ENCODE results near the gene TLE5.

Gene TLE5

GRCh38 chr19:3062165-3063105 is at the start of gene TLE5:
TSS of gene TLE5 (minus strand) at chr19:3062495. CDS start at chr19:3062200, 295 bp downstream.
- DNase-seq: peak; percentile 34

DNA sequence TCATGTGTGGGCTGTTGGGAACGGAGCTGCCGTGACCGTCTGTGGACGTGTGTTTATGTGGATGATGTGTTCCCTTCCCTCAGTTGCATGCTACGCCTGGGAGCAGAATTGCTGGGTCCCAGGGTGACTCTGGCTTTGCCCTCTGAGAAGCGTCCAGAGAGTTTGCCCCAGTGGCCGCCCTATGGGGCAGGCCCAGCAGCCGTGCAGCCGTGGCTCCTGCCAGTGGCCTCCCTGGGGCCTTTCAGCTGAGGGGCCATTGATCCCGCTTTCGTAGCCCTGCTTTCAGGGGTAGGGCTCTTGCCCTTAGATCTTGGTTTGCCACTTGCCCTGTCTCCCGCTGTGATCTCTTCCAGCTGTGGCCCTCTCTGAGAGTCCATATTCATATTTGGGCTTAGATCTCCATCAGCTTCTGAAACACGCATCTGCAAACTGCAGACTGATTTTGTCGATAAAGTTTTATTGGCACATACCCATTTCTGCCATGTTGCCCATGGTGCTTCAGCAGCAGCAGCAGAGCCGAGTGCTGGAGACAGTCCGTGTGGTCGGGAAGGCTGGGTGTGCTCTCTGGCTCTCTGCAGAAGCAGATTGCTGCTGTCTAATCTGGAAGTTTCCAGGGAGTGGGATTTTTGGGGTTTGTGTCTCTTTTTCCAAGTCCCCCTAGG is 49.4 kb upstream of the TLE5 start:
- DNase-seq: no peak

- DNase-seq: no peak
Measured at GRCh38 chr19:3110126-3110825, 48.0 kb upstream of the TLE5 start.

GRCh38 chr19:3109491-3109890 is 47.2 kb upstream of the TLE5 start:
- no peak for DNase-seq

DNA sequence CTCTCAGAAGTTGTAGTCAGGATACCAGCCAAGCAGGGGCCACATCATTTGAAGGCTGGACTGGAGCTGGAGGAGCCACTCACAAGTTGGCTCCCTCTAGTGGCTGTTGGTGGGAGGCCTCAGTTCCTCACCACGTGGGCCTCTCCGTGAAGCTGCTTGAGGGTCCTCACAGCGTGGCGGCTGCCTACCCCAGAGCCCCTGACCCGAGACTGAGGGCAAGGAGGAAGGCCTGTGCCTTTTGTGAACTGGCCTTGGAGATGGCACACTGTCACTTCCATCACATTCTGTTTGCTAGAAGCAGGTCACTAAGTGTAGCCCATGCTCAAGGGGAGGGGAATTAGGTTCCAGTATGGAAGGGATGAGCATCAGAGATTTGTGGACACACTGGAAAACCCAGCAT is 46.5 kb upstream of the TLE5 start:
- peak; percentile 27 for DNase-seq

GRCh38 chr19:3107658-3108057 is 45.4 kb upstream of the TLE5 start:
- DNase-seq: no peak

DNA sequence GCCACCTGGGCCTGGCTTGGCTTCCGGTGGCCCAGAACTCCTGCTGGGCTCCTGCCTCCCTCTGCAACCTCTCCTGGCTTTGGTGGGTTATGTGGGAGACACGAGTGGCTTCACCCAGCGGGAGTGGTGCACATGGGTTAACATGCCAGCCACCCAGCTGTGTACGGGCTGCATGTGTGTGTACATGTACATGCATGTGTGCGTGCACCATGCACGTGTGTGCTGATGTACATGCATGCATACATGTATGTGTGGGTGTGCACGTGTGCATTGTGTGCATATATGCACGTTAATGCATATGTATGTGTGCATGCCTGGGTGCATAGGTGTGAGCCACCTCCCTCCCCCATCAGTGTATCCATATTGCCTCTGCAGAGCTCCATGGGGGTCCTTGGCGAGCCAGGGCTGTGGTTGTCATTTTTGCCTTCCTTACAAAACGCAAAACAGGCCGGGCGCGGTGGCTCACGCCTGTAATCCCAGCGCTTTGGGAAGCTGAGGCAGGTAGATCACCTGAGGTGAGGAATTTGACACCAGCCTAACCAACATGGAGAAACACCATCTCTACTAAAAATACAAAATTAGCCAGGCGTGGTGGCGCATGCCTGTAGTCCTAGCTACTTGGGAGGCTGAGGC is 44.3 kb upstream of the TLE5 start:
- no peak for DNase-seq

- DNase-seq: no peak
Measured at GRCh38 chr19:3105641-3106508, 43.6 kb upstream of the TLE5 start.

DNA sequence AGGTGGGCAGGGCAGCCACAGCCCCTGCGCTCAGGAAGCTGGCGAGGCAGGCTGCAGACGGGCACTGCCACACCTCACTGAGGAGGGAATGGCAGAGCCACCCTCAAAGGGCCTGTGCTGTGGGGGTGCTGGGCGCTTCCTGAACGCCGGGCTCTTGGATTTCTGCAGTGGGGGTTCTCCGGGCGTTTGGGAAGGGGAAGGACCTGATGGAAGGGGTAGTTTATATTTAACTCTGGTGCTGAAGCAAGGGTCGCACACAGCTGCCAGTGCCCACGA is 42.4 kb upstream of the TLE5 start:
- DNase-seq: no peak

GRCh38 chr19:3102239-3103140 is 40.2 kb upstream of the TLE5 start:
- no peak for DNase-seq

DNA sequence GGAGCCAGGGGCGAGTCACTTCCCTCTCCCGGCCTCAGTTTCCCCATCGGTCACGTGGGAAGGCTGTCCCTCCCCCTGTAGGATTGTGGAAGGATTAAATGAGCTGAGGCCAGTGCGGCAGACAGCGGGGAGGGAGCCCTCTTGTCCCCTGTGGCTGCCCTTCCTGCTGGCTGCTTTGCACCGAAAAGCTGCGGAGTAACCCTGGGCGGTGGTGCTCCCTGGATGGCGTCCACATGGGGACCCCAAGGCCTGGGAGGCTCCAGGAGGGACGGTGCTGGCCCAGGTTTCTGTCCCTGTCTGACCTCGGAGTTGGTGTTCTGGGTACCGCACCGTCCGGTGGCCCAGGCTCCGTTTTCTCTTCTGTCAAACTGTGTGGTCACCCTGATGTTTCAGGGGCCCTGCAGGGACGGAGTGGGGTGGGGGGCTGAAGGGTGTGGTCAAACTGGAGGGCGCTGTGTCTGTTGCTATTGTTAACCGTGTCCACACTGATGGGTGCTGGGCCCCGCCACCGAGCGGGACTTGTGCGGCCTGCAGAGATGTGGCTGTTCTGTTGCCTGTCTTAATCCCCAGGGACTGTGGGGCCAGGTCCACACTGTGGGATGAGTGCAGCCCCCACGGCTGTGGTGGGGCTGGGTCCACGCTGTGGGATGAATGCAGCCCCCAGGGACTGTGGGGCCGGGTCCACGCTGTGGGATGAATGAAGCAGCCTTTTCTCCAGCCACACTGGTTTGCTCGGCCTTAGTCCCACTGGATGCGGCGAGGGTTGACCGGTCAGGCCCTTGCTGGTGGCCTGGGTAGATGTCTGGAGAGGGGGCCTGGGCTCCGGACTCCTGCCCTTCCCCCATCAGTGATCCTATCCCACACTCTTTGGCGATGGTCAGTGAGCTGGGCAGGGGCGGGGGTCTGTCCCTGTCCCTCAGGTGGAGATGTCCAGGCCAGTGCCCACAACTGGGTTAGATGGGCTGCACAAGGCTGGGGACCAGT is 38.7 kb upstream of the TLE5 start:
- DNase-seq: no peak

DNA sequence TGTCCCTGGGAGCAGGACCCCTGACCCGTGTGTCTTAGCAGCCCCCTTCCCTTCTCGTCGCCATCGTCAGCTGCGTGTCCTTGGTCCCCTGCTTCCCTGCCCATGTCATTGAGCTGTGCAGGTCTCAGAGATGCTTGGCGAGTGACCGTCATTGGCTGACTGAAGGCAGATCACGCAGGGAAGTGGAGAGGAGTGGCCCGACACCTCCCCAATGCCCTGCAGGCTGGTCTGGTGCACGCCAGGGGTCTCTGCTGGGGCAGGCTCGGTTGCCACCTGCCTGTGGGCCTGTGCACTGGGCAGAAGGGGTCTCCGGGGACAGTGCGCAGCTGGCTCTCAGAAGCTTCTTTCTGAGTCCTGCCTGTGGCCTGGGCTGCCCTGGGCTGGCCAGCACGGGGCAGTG is 38.0 kb upstream of the TLE5 start:
- no peak for DNase-seq

- no peak for DNase-seq
Measured at GRCh38 chr19:3099347-3100145, 37.3 kb upstream of the TLE5 start.

DNA sequence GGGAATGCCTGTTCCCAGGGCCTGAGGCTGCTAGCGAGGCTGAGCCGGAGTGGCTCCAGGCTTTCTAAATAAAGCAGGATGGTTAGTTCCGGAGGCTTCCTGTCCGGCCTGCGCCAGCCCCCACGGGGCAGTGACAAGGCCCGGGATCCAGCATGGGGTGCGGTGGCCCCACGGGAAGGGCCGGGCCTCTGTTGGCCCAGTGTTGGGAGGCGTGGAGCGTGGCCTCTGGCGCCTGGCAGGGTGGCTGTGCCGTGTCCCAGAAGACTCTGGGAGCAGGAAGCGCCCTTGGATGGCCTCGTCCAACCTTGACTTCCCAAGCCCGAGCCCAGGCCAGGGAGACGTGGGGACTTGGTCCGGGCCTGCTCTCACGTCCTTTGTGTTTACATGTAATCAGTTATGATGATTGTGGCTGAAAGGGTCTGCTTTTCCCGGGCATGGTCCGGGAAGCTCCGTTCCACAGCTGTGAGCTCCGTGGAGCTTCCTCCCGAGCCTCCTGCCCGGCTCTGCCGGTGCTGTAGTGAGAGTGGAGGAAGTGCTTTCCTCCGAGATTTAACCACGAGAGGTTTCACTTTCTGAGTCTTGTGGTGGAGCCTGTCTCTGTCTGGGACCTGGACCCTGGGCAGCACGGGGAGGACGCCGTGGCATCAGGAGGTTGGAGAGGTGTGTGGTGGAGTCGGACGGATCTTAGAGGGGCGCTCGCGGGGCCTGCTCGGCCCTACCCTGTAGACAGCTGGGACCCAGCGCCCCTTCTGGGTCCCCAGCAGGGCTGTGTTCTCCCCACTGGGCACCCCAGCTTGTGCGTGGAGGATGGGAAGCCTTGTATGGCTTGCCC is 36.4 kb upstream of the TLE5 start:
- no peak for DNase-seq

- DNase-seq: no peak
Measured at GRCh38 chr19:3098141-3098514, 35.8 kb upstream of the TLE5 start.

DNA sequence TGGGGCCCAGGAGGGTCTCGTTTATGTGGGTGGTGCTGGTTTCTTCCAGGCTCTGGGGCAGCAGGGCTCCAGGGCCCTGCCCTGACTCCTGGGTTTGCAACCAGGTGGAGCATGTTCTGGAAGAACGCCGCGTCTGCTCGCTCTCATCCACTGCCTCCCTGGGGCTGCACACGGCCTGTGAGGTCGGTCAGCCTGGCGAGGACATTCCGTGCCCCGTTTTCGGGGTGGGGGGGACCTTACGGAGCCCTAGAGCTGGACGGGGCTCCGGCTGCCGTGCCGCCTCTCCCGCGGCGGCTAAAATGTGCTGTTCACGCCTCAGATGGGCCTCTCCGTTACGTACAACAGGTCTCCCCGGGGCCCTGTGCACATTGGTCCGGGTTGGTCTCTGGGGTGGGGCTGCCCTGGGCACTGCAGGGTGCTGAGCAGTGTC is 35.2 kb upstream of the TLE5 start:
- no peak for DNase-seq

DNA sequence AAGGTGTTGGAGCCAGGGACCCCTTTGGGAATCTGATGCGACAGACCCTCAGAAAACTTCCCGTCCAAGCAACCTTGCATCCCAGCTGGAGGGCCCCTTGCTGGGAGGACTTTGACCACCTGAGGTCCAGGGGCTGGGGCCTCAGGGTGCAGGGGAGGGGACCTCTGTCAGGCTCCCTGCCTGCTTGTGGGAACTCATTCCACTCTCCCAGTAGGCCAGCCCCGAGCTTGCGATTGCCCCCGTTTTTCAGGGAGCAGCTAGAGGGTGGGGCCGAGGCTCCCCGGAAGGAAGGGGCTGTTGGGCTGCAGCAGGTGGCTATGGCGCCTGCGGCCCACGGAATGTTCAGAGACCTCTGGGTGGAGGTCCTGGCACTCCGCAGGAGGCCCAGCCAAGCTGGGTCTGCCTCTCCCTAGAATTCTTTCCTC is 34.6 kb upstream of the TLE5 start:
- no peak for DNase-seq

DNA sequence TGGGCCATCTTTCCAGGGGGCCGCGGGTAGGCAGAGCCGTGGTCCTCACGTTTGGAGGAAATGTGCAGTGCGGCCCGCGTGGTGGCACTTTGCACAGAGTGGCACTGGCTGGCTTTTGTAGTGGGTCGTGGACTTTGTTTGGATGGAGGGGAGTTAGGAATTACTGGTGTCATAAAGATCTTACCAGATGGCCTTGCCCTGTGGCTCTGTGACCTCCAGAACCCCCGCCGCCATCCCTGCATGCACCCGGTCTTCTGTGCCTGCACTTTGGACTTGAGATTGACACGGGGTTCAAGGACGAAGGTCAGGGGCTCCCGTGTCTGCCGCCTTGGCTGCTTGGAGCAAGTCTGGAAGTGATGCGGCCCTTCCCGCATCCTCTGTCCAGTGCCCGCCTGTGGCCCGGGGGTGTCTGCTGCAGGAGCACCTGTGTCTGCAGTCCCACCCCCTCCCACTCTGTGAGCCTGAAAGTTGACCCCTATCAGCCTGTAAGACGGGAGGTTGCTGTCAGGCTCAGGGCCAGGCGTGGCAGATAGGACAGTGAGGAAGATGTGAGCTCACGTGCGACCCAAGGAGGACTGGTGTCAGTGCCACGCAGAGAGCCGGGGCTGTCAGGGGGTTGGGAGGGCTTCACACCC is 34.1 kb upstream of the TLE5 start:
- DNase-seq: no peak

Measured in NCI-H226 (cell line).